Measurements from ENCODE around the gene PRDM8.

PRDM8 gene

DNA sequence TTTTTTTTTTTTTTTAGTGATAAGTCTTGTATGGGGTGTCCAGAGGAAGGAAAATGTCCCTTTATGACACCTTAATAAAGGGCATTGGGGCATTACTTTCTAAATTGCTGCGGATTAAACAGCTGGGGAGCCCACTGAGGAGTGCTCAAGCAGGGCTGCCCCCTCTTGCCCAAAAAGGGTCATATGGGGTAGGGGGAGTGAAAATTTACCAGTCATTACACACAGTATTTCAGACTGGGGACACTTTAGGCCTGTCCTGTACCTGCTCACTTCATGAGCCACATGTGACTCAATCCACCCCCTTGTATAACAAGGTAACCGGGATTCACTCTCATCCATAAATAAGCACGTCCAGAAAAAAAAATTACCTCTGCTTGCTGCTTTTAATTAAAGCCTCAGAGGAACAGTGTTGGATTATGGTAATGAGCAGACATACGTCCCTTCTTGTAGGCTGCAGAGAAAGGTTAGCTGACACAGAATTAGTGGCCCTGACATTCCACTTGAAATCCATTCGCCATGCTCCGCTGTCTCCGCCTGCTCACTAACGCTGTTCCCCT, 1.8 kb downstream of the PRDM8 start:
- Histone ChIP-seq H3K36me3 (ENCODE audit: control insufficient read depth in 5 of 5, insufficient read depth in 5 of 5, low read length in 5 of 5) (no peaks in the 10 kb centered on the region), H3K9me3 (ENCODE audit: control insufficient read depth in 5 of 5, low read length in 5 of 5) (no peaks in the 10 kb centered on the region), H3K4me1 (ENCODE audit: control insufficient read depth in 5 of 5, insufficient read depth in 5 of 5, low read length in 5 of 5) (peaks cover 0 to 37% (median 18%) of the 10 kb centered on the region in 5 donors), H3K4me3 (ENCODE audit: low read depth in 1 of 5, low read length in 5 of 5) (no peak overlapping the region), H3K9ac (ENCODE audit: low read length in 5 of 5) (no peak overlapping the region), H3K27ac (ENCODE audit: low read depth, low read length) (no peak overlapping the region), H3K27me3 (ENCODE audit: control insufficient read depth in 5 of 5, insufficient read depth in 4 of 5, low read length in 5 of 5) (peaks cover 8 to 38% (median 31%) of the 10 kb centered on the region in 5 donors)

DNA sequence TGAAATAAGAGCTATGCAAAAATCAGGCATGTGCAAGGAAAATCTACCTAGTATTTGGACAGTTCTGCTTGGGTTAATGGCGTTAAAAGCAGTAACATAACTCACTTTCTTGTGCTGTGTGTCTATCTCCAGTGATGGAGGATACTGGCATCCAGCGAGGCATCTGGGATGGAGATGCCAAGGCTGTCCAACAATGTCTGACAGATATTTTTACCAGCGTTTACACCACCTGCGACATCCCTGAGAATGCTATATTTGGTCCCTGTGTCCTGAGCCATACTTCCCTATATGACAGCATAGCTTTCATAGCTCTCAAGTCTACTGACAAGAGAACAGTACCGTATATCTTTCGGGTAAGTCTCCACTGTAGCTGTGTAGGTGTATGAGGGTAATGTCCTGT, 2.6 kb downstream of the PRDM8 start:
- Histone ChIP-seq H3K27ac (ENCODE audit: low read depth, low read length) (no peak overlapping the region), H3K4me3 (ENCODE audit: low read depth in 1 of 5, low read length in 5 of 5) (no peak overlapping the region)

DNA sequence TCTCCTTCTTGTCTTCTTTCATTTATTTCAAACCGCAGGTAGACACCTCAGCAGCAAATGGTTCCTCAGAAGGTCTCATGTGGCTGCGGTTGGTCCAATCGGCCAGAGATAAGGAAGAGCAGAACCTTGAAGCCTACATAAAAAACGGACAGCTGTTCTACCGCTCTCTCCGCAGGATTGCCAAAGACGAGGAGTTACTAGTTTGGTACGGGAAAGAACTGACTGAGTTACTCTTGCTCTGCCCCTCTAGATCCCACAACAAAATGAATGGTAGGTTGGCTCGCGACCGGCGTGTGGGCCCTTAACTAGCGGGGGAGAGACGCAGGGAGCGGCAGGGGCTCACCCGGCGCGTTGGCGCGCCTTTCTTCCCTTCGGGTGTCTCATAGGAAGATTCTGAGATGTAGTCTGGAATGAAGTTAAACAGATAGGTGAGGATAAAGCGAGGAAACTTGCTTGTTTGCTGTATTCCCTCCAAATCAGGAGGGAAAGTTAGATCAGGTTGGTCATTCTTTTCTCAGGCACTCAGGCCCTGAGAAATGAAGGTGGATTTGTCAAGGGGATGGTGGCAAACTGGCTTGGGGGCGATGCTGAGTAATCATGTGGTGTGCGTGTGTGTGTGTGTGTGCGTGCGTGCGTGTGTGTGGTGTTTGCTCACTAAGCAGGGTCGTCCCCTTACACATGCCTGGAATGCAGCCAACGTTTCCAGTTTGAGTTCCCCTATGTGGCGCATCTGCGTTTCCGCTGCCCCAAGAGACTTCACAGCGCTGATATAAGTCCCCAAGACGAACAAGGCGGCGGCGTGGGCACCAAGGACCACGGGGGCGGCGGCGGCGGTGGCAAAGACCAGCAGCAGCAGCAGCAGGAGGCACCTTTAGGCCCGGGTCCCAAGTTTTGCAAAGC, 4.2 kb downstream of the PRDM8 start:
- peak overlapping the region in 4 of 5 donors; percentile 68 to 73 (median 70) for H3K4me3 ChIP-seq (ENCODE audit: low read depth in 1 of 5, low read length in 5 of 5)
- H3K36me3 ChIP-seq (ENCODE audit: control insufficient read depth in 5 of 5, insufficient read depth in 5 of 5, low read length in 5 of 5) = no peaks in the 10 kb centered on the region
- H3K27me3 ChIP-seq (ENCODE audit: control insufficient read depth in 5 of 5, insufficient read depth in 4 of 5, low read length in 5 of 5) = peaks cover under 1 to 30% (median 24%) of the 10 kb centered on the region in 5 donors
- H3K27ac ChIP-seq (ENCODE audit: low read depth, low read length) = no peak overlapping the region
- H3K4me1 ChIP-seq (ENCODE audit: control insufficient read depth in 5 of 5, insufficient read depth in 5 of 5, low read length in 5 of 5) = peaks cover 0 to 35% (median 21%) of the 10 kb centered on the region in 5 donors
- peak overlapping the region in 1 of 5 donors; percentile 28 for H3K9ac ChIP-seq (ENCODE audit: low read length in 5 of 5)
- no peaks in the 10 kb centered on the region for H3K9me3 ChIP-seq (ENCODE audit: control insufficient read depth in 5 of 5, low read length in 5 of 5)

More for the DNA sequence above, 2.6 kb downstream of the PRDM8 start:
- peaks cover 8 to 36% (median 31%) of the 10 kb centered on the region in 5 donors for H3K27me3 ChIP-seq (ENCODE audit: control insufficient read depth in 5 of 5, insufficient read depth in 4 of 5, low read length in 5 of 5)
- no peak overlapping the region for H3K9ac ChIP-seq (ENCODE audit: low read length in 5 of 5)
- H3K36me3 ChIP-seq (ENCODE audit: control insufficient read depth in 5 of 5, insufficient read depth in 5 of 5, low read length in 5 of 5) = no peaks in the 10 kb centered on the region
- H3K9me3 ChIP-seq (ENCODE audit: control insufficient read depth in 5 of 5, low read length in 5 of 5) = no peaks in the 10 kb centered on the region
- peaks cover 0 to 37% (median 18%) of the 10 kb centered on the region in 5 donors for H3K4me1 ChIP-seq (ENCODE audit: control insufficient read depth in 5 of 5, insufficient read depth in 5 of 5, low read length in 5 of 5)

DNA sequence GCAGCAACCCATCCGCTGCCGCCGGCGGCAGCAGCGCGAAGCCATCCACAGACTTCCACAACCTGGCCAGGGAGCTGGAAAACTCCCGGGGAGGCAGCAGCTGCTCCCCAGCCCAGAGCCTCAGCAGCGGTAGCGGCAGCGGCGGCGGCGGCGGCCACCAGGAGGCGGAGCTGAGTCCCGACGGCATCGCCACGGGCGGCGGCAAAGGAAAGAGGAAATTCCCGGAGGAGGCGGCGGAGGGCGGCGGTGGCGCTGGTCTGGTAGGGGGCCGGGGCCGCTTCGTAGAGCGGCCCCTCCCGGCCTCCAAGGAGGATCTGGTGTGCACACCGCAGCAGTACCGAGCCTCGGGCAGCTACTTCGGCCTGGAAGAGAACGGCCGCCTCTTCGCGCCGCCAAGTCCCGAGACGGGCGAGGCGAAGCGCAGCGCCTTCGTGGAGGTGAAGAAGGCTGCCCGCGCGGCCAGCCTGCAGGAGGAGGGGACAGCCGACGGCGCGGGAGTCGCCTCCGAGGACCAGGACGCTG, 4.9 kb downstream of the PRDM8 start:
- peak overlapping the region in 4 of 5 donors; percentile 28 to 57 (median 46) for H3K9ac ChIP-seq (ENCODE audit: low read length in 5 of 5)
- H3K27me3 ChIP-seq (ENCODE audit: control insufficient read depth in 5 of 5, insufficient read depth in 4 of 5, low read length in 5 of 5) = peaks cover 0 to 27% (median 17%) of the 10 kb centered on the region in 5 donors
- no peaks in the 10 kb centered on the region for H3K9me3 ChIP-seq (ENCODE audit: control insufficient read depth in 5 of 5, low read length in 5 of 5)
- H3K36me3 ChIP-seq (ENCODE audit: control insufficient read depth in 5 of 5, insufficient read depth in 5 of 5, low read length in 5 of 5) = no peaks in the 10 kb centered on the region
- peaks cover 0 to 36% (median 24%) of the 10 kb centered on the region in 5 donors for H3K4me1 ChIP-seq (ENCODE audit: control insufficient read depth in 5 of 5, insufficient read depth in 5 of 5, low read length in 5 of 5)
- peak overlapping the region in 4 of 5 donors; percentile 68 to 73 (median 70) for H3K4me3 ChIP-seq (ENCODE audit: low read depth in 1 of 5, low read length in 5 of 5)
- no peak overlapping the region for H3K27ac ChIP-seq (ENCODE audit: low read depth, low read length)

DNA sequence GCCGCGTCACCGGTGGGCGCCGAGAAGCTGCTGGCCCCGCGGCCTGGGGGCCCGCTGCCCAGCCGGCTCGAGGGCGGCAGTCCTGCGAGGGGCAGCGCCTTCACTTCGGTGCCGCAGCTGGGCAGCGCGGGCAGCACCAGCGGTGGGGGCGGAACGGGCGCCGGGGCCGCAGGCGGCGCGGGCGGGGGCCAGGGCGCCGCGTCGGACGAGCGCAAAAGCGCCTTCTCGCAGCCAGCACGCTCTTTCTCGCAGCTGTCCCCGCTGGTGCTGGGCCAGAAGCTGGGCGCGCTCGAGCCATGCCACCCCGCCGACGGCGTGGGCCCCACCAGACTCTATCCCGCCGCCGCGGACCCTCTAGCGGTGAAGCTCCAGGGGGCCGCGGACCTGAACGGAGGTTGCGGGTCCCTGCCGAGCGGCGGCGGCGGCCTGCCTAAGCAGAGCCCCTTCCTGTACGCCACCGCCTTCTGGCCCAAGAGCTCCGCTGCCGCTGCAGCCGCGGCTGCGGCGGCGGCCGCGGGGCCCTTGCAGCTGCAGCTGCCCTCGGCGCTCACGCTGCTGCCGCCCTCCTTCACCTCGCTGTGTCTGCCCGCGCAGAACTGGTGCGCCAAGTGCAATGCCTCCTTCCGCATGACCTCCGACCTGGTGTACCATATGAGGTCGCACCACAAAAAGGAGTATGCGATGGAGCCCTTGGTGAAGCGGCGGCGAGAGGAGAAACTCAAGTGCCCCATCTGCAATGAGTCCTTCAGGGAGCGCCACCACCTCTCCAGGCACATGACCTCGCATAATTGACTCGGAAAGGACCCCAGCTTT, 5.6 kb downstream of the PRDM8 start:
- H3K36me3 ChIP-seq (ENCODE audit: control insufficient read depth in 5 of 5, insufficient read depth in 5 of 5, low read length in 5 of 5) = no peaks in the 10 kb centered on the region
- peak overlapping the region; percentile 68 to 73 (median 72) for H3K4me3 ChIP-seq (ENCODE audit: low read depth in 1 of 5, low read length in 5 of 5)
- H3K27me3 ChIP-seq (ENCODE audit: control insufficient read depth in 5 of 5, insufficient read depth in 4 of 5, low read length in 5 of 5) = peaks cover 0 to 26% (median 13%) of the 10 kb centered on the region in 5 donors
- peaks cover 0 to 32% (median 26%) of the 10 kb centered on the region in 5 donors for H3K4me1 ChIP-seq (ENCODE audit: control insufficient read depth in 5 of 5, insufficient read depth in 5 of 5, low read length in 5 of 5)
- no peak overlapping the region for H3K27ac ChIP-seq (ENCODE audit: low read depth, low read length)
- H3K9me3 ChIP-seq (ENCODE audit: control insufficient read depth in 5 of 5, low read length in 5 of 5) = no peaks in the 10 kb centered on the region
- peak overlapping the region in 3 of 5 donors; percentile 35 to 56 (median 38) for H3K9ac ChIP-seq (ENCODE audit: low read length in 5 of 5)

DNA sequence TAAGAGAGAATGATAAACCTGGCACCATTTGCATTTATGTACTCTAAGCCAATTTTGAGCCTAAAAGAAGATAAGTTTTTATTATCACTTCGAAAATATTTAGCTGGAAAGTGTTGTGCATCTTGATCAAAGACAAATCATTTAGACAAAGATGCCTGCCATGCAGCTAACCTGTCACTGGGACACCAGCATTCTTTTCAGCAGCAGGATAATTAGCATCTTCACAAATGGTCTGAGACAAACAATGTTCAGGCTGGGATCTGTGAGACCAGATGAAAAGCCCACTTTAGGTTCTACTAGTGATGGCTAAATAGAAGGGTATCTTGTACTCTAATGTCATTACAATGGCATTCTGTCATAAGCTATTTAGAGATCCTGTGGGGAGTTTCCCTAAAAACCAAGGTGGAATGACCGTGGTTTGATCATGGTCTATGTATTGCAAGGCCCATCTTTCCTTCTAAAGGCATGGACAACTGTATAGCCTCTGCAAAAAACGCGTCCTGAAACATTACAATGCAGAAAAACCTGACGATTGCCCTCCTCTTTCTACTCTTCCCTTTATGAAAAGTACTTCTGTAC, 7.2 kb downstream of the PRDM8 start:
- Histone ChIP-seq H3K9me3 (ENCODE audit: control insufficient read depth in 5 of 5, low read length in 5 of 5) (no peaks in the 10 kb centered on the region), H3K27ac (ENCODE audit: low read depth, low read length) (no peak overlapping the region), H3K4me3 (ENCODE audit: low read depth in 1 of 5, low read length in 5 of 5) (no peak overlapping the region), H3K4me1 (ENCODE audit: control insufficient read depth in 5 of 5, insufficient read depth in 5 of 5, low read length in 5 of 5) (peaks cover 0 to 29% (median 26%) of the 10 kb centered on the region in 5 donors), H3K27me3 (ENCODE audit: control insufficient read depth in 5 of 5, insufficient read depth in 4 of 5, low read length in 5 of 5) (peaks cover 0 to 25% (median 6%) of the 10 kb centered on the region in 5 donors), H3K36me3 (ENCODE audit: control insufficient read depth in 5 of 5, insufficient read depth in 5 of 5, low read length in 5 of 5) (no peaks in the 10 kb centered on the region), H3K9ac (ENCODE audit: low read length in 5 of 5) (no peak overlapping the region)

DNA sequence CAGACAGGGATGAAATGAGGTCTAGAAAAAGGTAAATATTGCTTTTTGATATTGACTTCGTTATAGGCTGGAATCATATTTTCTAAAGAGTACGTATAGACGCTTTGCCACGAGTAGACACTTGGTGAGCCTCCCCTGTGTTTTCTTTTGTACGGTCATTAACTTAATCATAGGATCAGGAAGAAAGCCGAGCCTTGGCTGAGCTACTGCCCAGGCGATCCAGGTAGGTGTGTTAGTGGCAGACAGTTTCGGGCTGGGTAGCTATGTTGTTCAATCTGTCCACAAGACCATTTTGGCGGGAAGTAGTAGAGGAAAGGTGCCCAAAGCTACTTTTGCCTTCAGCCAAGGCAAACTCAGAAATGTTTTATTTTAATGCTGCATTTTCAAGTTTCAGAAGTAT, 8.8 kb downstream of the PRDM8 start:
- no peak overlapping the region for H3K27ac ChIP-seq (ENCODE audit: low read depth, low read length)
- no peaks in the 10 kb centered on the region for H3K9me3 ChIP-seq (ENCODE audit: control insufficient read depth in 5 of 5, low read length in 5 of 5)
- peaks cover 0 to 29% (median 26%) of the 10 kb centered on the region in 5 donors for H3K4me1 ChIP-seq (ENCODE audit: control insufficient read depth in 5 of 5, insufficient read depth in 5 of 5, low read length in 5 of 5)
- H3K36me3 ChIP-seq (ENCODE audit: control insufficient read depth in 5 of 5, insufficient read depth in 5 of 5, low read length in 5 of 5) = no peaks in the 10 kb centered on the region
- peaks cover 0 to 20% (median 5%) of the 10 kb centered on the region in 5 donors for H3K27me3 ChIP-seq (ENCODE audit: control insufficient read depth in 5 of 5, insufficient read depth in 4 of 5, low read length in 5 of 5)
- H3K9ac ChIP-seq (ENCODE audit: low read length in 5 of 5) = no peak overlapping the region
- H3K4me3 ChIP-seq (ENCODE audit: low read depth in 1 of 5, low read length in 5 of 5) = peak overlapping the region in 1 of 5 donors; percentile 44

DNA sequence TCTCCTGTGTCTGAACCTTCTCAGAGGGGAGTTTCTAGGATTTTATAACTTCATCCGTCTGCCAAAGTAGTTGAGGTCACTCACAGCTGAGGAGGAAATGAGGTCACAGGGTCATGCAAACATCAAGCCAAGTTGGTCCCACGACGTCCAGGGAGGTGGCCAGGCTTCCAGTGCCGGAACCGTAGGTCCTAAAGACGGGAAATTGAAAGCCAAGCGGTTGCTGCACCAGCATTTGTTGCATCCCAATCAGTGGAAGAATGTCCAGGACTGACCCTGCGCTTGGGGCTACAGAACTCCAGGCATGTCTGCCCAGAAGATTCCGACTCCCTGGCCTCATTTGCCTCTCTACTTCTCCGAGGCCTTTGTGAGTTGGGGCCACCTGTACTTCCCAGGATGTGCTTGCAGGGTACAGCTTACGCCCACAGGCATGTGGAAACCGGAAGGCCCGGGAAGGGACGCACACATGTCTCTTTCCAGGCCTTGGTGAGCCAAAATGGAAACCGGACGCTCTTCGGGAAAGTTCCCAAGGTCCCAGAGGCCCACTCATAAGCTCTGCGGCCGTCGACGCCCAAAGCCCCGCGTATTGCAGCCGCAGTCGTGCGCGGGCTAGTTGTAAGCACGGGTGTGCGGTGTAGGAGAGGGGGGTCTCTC, 9.3 kb downstream of the PRDM8 start:
- peaks cover 0 to 25% (median 23%) of the 10 kb centered on the region in 5 donors for H3K4me1 ChIP-seq (ENCODE audit: control insufficient read depth in 5 of 5, insufficient read depth in 5 of 5, low read length in 5 of 5)
- peak overlapping the region in 2 of 5 donors; percentile 33 to 44 for H3K4me3 ChIP-seq (ENCODE audit: low read depth in 1 of 5, low read length in 5 of 5)
- no peaks in the 10 kb centered on the region for H3K9me3 ChIP-seq (ENCODE audit: control insufficient read depth in 5 of 5, low read length in 5 of 5)
- peaks cover 0 to 22% (median 5%) of the 10 kb centered on the region in 5 donors for H3K27me3 ChIP-seq (ENCODE audit: control insufficient read depth in 5 of 5, insufficient read depth in 4 of 5, low read length in 5 of 5)
- no peak overlapping the region for H3K27ac ChIP-seq (ENCODE audit: low read depth, low read length)
- H3K36me3 ChIP-seq (ENCODE audit: control insufficient read depth in 5 of 5, insufficient read depth in 5 of 5, low read length in 5 of 5) = no peaks in the 10 kb centered on the region
- no peak overlapping the region for H3K9ac ChIP-seq (ENCODE audit: low read length in 5 of 5)

DNA sequence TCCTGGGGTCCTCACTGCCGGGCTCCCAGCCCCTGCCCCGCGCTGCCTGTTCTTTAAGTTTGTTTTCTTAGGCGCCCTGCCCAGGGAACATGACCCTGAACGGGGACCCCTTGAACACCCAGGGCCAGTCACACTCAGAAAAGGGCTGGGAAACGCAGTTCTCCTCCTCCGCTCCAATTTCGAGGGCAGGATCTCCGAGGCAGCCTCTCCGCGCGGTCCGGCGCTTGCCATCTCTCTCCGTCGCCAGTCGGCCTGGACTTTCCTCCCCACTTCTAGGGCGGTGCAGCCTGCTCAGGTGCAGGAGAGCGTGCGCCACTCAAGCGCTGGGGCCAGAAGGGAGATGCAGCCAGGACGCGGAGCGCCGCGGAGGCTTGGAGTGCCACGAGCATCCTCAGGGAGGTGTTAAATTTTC, 9.9 kb downstream of the PRDM8 start:
- Histone ChIP-seq H3K4me1 (ENCODE audit: control insufficient read depth in 5 of 5, insufficient read depth in 5 of 5, low read length in 5 of 5) (peaks cover 0 to 20% (median 19%) of the 10 kb centered on the region in 5 donors), H3K9ac (ENCODE audit: low read length in 5 of 5) (no peak overlapping the region), H3K9me3 (ENCODE audit: control insufficient read depth in 5 of 5, low read length in 5 of 5) (no peaks in the 10 kb centered on the region), H3K4me3 (ENCODE audit: low read depth in 1 of 5, low read length in 5 of 5) (peak overlapping the region in 2 of 5 donors; percentile 33 to 44), H3K36me3 (ENCODE audit: control insufficient read depth in 5 of 5, insufficient read depth in 5 of 5, low read length in 5 of 5) (no peaks in the 10 kb centered on the region), H3K27ac (ENCODE audit: low read depth, low read length) (no peak overlapping the region), H3K27me3 (ENCODE audit: control insufficient read depth in 5 of 5, insufficient read depth in 4 of 5, low read length in 5 of 5) (peaks cover 0 to 20% (median 5%) of the 10 kb centered on the region in 5 donors)

Measured in subcutaneous abdominal adipose tissue (tissue), 5 donors.